CD4-positive, alpha-beta T cell treated with Interleukin-15 for 4 hours (primary cell): ENCODE data around the gene VIT.
A peak's percentile ranks its signal among the peaks of the same experiment; 100 is the strongest.

Experiments
- DNase-seq: peaks from one replicate; pipeline ENCODE4 v3.0.0-alpha.2; 2020; ENCODE audit warnings: low spot score

Gene VIT

DNA sequence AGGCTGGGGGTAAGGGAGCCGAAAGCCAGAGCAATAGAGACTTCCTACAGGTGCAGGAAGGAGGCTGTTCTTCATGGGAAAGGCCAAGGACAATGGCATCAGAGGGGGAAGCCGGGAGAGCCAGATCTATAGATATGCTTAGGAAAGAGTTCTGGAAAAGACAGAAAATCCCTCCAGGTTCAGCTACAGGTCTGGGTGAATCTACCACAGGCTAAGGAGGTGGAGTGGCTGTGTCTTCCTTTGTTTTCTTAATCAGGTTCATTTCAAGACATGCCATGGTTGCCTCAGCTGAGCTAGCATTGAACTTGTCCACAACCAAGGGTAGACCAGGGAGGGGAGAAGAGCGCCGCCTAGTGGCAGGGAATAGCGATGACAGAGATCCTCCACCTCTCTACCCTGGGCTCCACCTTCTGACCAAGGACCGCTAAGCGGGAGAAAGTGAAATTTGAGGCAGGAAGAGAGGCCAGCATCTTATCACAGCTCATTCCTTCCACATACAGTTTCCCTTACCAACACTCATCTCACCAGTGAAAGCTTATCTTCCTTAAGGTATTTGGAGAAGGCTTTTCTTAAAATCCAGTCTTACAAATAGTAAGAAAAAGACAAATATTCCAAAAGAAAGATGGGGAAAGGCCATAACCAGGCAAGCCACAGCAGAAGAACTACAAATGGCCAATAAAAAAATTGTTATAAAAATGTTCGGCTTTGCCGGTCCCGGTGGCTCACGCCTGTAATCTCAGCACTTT lies 74.2 kb downstream of the VIT start:
- DNase-seq, result peak; percentile 12

GRCh38 chr2:36771671-36772070 lies 75.2 kb downstream of the VIT start:
- DNase-seq, result no peak

DNA sequence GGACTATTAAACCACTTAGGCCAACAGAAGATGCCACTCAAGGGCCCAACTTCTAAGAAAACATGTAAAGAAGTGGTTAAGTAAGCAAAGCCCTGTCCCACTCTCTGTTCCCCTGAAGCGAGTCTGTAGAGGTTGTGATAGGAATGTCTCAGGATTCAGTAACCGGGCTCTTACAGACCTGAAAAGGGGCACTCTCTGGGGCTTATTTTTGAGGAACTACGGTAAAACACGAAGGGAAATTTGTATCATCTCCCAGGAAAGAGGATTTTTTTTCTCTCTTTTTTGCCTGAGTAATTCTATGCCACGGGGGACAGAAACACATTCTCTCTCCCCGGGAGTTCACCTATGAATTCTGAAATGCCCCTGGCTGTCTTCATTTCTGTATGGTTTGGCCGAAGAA lies 77.4 kb downstream of the VIT start:
- DNase-seq, result no peak

DNA sequence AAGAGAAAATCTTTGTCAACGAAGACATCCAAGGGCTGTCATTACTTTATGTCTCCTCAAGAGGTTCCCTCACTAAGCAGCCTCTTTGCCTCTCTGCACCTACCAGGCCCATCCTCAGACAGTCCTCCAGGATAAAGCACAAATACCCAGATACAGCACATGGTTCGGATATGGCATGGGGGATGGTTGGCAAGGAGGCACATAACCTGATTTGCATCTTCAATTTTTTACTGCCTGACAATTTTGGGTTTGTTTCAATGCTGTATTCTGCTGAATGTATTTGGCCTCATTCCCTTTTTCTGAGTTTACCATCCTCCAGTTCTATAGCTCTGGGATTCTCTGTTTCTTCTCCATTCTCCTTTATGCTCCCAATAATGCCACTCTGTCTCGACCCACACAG lies 78.8 kb downstream of the VIT start:
- no peak for DNase-seq

DNA sequence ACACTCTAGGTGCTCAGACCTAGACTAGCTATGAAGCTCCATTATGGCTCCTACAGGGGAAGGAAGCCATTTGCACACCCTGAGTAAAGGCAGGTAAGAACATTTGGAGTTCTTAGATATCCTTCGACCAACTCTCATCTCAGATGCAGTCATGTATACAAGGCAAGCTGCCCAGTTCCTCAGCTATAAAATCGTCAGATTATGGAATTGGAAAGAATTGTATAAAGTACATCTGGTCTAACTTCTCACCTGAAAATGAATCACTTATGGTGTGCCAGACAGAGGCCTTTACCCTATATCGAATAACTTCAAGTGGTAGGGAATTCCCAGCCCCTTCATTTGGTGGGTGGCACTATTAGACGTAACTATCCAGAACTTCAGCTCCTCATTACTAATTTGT lies 79.3 kb downstream of the VIT start:
- DNase-seq, result no peak

DNA sequence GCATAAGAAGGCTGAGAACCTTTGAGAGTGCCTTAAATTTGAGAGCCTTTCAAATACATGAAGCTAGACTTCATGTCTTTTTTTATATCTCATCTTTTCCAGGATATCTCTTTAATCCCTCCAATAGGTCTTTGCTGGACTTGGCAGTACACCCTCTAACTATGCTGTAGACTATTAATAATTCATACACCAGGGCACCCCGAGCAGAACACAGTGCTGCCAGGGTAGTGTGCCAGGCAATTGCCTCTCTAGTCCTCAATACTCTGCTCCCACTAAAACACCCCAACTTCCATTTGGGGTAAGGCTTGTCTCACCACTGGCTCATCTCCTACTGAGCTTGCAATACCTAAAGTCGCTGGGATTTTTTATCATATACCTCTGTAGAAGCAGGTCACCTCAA lies 80.8 kb downstream of the VIT start:
- DNase-seq, result no peak

GRCh38 chr2:36777788-36778187 lies 81.3 kb downstream of the VIT start:
- DNase-seq, result no peak

- no peak for DNase-seq
Observed at GRCh38 chr2:36779462-36779861, 83.0 kb downstream of the VIT start.

DNA sequence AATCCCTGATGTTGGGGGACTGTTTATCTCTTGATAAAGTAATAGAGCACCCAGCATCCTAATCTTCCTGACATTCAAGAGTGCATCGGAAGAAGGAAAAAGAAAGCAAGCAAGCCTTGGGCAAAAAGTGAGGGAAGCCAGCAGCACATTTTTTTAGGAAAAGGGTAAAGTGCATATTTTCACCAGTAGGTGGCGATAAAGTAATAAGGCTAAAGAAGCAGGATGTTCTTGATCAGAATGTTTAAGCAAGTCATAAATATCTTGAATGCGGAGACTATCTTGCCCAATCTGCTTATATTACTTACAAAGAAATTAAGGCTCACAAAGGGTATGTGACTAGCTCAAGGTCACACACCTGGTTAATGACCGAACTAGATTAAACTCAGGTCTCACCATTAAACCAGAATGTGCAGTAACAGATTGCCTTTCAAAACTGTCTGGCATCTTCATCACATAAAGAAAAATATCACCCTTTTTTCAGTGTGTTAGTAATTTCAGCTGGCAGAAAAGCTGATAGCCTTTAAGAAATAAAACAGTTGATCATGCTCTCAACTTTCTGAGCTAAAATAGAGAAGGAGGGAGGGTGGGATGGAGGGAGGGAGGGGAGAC lies 83.8 kb downstream of the VIT start:
- peak; percentile 50 for DNase-seq

- no peak for DNase-seq
Observed at GRCh38 chr2:36781907-36782720, 85.6 kb downstream of the VIT start.

GRCh38 chr2:36783246-36783645 lies 86.7 kb downstream of the VIT start:
- no peak for DNase-seq

DNA sequence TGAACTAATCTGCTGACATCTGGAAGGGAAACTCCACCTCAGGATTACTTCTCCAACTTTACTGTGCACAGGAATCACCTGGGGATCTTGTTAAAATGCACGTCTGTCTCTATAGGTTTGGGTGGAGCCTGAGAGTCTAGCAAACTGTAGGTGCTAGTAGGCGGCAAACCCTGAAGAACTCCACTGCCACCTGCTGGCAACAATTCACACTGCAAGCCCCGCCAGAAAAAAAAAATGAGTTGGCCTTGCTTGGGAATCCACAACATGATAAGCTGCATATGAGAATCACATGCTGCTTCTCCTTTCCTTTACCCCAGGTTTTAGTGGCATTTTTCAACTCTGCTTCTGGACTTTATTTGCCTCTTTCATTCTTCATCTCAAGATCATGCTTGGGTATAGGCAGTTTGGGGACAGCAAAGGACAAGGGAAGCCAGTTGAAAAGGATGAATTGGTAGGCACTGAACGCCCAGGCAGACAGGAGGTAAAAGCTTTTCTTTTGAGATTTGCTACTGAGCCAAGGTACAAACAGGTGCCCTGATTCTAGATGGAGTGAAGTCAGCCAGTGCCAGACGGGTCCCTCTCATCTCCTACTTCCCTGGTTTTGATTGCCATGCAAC lies 88.8 kb downstream of the VIT start:
- DNase-seq, result peak; percentile 60

- DNase-seq, result no peak
Observed at GRCh38 chr2:36789181-36789804, 92.8 kb downstream of the VIT start.

GRCh38 chr2:36792951-36793350 lies 96.4 kb downstream of the VIT start:
- no peak for DNase-seq

DNA sequence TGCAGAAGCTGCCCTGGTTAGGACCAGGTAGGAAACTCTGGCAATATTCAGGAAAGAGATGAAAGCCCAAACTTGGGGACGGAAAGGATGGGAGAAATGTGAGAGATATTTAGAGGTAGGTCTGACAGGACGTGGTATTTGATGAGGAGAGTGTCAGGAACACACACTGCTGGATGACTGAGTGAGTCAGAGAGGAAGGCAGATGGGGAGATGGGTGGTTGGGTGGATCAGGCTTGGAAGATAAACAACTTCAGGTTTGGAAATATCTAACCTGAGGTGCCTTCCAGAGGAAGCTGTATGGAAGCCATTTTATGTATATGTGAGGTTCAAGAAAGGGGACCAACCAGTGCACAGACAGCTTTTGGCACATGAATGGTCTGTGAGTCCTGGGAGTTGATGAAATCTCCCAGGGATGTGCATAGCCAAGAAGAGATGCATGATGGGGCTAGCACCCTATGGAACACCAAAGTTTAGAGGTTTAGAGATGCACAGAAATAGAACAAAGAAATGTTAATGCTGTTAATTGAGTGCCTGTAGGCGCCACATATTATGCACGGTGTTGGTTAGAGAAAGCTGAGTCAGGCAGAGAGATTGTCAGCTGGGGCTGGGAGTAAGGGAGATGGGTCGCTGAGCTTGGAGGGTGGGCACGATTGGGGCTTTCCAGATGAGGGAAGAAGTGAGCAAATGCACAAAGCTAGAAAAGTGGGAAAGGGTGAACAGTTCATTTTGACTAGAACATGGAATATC lies 101.0 kb downstream of the VIT start:
- no peak for DNase-seq

- DNase-seq, result no peak
Observed at GRCh38 chr2:36798724-36799123, 102.2 kb downstream of the VIT start.

- DNase-seq, result peak; percentile 36
Observed at GRCh38 chr2:36800381-36800780, 103.9 kb downstream of the VIT start.

DNA sequence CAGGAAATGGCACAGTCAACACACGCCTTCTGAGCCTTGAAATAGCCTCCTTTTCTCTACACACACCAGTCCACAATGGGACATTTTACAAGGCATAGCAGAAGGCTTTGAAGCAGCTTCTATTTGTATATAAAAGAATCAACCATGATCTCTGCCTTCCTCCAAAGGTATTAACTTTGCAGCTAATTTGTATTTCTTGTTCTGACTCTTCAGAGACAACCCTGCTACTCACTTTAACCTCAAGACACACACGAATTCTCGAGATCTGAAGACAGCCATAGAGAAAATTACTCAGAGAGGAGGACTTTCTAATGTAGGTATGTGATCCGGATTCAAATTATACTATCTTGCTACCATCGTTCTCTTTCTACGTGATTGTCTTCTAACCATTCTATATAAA lies 104.6 kb downstream of the VIT start:
- DNase-seq, result no peak

DNA sequence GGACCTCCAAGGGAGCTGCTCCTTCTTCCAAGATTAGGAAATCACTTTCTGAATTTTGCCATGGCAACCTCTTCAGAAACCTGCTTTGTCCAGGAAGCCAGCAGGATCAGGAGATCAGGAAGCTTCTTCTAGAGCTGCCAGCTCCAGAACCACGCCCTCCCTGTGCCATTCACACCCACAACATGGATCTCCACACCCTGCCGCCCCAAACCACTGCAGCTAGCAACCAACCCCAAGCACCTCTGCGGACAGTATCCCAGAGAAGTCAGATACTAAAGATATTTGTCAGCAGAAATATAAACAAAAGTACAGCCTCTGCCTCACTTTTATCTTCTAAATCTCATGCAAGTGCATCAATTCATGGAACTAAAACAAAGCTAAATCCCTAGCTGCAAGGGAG lies 106.4 kb downstream of the VIT start:
- DNase-seq, result no peak

DNA sequence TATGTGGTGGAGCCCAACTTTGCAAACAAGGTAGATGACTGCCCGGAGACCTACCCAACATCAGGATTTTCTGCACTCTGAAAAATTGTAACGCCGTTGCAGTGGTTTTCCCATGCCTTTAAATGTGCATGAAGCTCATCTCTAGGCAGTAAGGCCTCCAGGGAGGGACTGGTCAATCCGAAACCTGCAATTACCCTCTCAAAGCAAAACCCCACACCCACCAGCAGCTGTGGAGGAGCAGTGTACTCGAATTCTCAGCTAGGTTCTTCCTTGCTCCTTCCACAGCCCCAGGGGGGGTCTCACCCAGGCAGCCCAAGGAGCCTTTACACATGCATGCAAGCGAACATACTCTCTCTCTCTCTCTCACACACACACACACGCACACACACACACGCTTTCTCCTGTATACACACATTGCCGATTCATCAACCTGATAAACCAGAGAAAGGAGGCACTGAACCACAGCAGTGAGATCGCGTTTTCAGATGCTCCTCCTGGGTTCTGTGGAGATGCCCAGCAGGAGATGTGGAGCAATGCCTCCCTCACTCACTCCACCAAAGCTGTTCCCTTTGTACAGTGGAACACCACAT lies 109.2 kb downstream of the VIT start:
- DNase-seq, result no peak

DNA sequence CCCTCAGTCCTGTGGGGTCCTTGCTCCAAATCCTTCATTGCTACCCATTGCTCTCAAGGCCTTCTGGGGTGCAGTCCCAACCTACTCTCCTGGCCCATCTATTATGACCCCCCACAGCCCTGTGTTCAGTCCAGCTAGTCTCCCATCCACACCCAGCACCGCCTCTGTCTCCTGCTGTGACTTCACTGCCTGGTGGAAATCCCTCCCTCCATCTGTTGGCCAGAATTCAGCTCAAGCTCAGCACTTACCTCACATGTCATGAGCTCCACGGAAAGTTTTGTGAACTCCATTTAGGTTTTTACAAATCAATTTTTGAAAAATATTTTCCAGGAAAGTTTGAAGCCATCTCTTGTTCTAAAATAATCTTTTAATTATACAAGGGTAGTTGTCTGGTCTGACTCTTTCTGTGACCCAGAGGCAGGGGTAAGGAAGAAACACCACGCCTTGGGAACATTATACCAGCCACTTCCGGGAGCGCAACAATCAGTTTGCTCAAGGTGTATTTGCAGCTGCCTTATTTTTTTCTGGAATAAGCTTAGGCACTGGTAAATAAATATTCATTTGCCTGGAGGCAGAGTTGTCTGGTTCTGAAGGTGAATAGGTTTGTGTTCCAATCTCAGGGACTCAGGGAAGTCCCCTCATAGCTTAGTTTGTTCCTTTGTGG lies 110.8 kb downstream of the VIT start:
- no peak for DNase-seq
